Psoas muscle (tissue), 8 donors: ENCODE measurements around the gene ACOXL. TPM values are rescaled to one million over a fixed set of nuclear protein-coding genes. Genes with fewer than 3 reads are reported as not detected.
A peak's percentile ranks its signal among the peaks of the same experiment; 100 is the strongest.

Experiments used
- ATAC-seq, 4 donors: fragments of 200-7000 bp; cut with Tn5 transposase; one replicate each; pipeline ENCODE4 v1.9.1; 2020; ENCODE audit warnings: moderate library complexity in 3 of 4, mild to moderate bottlenecking in 2 of 4
- DNase-seq, 2 donors: peaks; one replicate each; pipeline ENCODE4 v3.0.0-alpha.2; 2020
- H3K27ac ChIP-seq: fragments of 200-600 bp; one replicate; pipeline ENCODE4 v1.8.0; 2022
- H3K27me3 ChIP-seq, 3 donors: fragments of 200-600 bp in 1 of 3; one replicate each; pipeline versions ENCODE4 v1.6.1 to v1.8.0; 2013 to 2022; ENCODE audit warnings: low read length in 2 of 3, mild to moderate bottlenecking in 2 of 3, moderate library complexity in 1 of 3; ENCODE audit not compliant: insufficient read depth in 3 of 3
- H3K36me3 ChIP-seq, 2 donors: fragments of 200-600 bp in 1 of 2; one replicate each; pipeline versions ENCODE4 v1.6.1 to v1.8.0; 2013 to 2022; ENCODE audit warnings: low read depth in 1 of 2, mild to moderate bottlenecking in 1 of 2, moderate library complexity in 1 of 2; ENCODE audit not compliant: insufficient read depth in 1 of 2
- H3K4me1 ChIP-seq: fragments of 200-600 bp; one replicate; pipeline ENCODE4 v1.8.0; 2022
- H3K4me3 ChIP-seq: fragments of 200-600 bp; one replicate; pipeline ENCODE4 v1.8.0; 2022; ENCODE audit warnings: mild to moderate bottlenecking
- H3K9me3 ChIP-seq: fragments of 200-600 bp; one replicate; pipeline ENCODE4 v1.8.0; 2022
- WGBS, 3 donors: extraction: QIAGEN DNeasy Blood & Tissue Kit; methylation state at CpG; one replicate each; pipeline versions ENCODE4 v1.1.6 to v1.1.7; 2013; 5-methylcytosine and 5-hydroxymethylcytosine counted together
- intact Hi-C, 2 donors: fragments of 100-400 bp; cut with DNase I; formaldehyde crosslinking; loops; one replicate each; pipeline versions ENCODE4 v1.11.0 to v1.14.2; 2022
- polyA plus RNA-seq, 3 donors: library from polyadenylated mRNA; stranded (reverse); fragments of 200-250 nt; gene quantifications; one replicate each; pipeline ENCODE4 v1.2.3, GENCODE V29; 2013
- total RNA-seq, 4 donors: library from RNA; stranded (reverse); fragmentation: NEBNext Ultra II Directional in 2 of 4; extraction: Animal tissue kit (Norgen Biotek cat#: 25700) in 2 of 4; gene quantifications; one replicate each; pipeline versions ENCODE4 v1.2.1 to v1.2.4, GENCODE V29; 2021 to 2023
- TF ChIP-seq, protein P1 (sequence below): fragments of 200-600 bp; IDR thresholded peaks from one replicate; pipeline ENCODE4 v1.8.0; 2022; ENCODE audit warnings: antibody characterized with exemption
- donor health status: healthy with polysubstance abuse.
- donor health status: DM: no; HTN: no; CAD: no; lungs with moderate emphysema.
- donor health status: Bipolar disorder and iron deficiency.
- donor health status: healthy.
- donor health status: DM: yes; HTN: yes; CAD: no.
- donor health status: DM: no; HTN: no; CAD: no.
- donor health status: DM: no; HTN: no; CAD: no.
- donor health status: DM: yes; HTN: yes; CAD: no.

Gene ACOXL
- total and polyA plus RNA-seq, 7 donors = 0.01 TPM; not detected in 6

DNA sequence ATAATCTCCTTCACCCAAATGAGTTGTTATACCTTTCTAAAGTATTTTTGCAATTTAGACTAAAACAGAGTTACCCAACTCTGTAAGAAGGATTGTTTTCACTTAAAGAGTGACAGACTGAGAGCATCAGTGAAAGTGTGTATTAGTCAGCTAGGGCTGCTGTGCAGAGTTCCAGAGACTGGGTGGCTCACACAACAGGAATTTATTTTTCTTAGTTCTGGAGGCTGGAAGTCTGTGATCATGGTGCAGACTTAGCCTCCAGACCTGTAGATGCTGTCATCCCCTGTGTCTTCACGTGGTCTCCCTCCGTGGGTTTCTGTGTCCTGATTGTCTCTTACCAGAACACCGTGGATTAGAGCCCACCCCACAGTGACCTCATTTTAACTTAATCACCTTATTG lies 428.4 kb downstream of the ACOXL start:
- H3K4me1 ChIP-seq = peaks cover 50% of the 10 kb centered on the region
- no peaks in the 10 kb centered on the region for H3K9me3 ChIP-seq
- ATAC-seq (peak; percentile 45 to 66 (median 58)), DNase-seq (no peak)
- H3K27me3 ChIP-seq = no peaks in the 10 kb centered on the region
- H3K36me3 ChIP-seq = peaks cover 0 to 13% of the 10 kb centered on the region in 2 donors
- H3K27ac ChIP-seq = no peak overlapping the region
- no peak overlapping the region for H3K4me3 ChIP-seq
- TF ChIP-seq, protein P1, sequence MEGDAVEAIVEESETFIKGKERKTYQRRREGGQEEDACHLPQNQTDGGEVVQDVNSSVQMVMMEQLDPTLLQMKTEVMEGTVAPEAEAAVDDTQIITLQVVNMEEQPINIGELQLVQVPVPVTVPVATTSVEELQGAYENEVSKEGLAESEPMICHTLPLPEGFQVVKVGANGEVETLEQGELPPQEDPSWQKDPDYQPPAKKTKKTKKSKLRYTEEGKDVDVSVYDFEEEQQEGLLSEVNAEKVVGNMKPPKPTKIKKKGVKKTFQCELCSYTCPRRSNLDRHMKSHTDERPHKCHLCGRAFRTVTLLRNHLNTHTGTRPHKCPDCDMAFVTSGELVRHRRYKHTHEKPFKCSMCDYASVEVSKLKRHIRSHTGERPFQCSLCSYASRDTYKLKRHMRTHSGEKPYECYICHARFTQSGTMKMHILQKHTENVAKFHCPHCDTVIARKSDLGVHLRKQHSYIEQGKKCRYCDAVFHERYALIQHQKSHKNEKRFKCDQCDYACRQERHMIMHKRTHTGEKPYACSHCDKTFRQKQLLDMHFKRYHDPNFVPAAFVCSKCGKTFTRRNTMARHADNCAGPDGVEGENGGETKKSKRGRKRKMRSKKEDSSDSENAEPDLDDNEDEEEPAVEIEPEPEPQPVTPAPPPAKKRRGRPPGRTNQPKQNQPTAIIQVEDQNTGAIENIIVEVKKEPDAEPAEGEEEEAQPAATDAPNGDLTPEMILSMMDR = no peak
- intact Hi-C loops = no loop called here
- WGBS, 3 donors = 50 to 90% (median 86%) methylated on average over 3 of the region's 3 CpGs

DNA sequence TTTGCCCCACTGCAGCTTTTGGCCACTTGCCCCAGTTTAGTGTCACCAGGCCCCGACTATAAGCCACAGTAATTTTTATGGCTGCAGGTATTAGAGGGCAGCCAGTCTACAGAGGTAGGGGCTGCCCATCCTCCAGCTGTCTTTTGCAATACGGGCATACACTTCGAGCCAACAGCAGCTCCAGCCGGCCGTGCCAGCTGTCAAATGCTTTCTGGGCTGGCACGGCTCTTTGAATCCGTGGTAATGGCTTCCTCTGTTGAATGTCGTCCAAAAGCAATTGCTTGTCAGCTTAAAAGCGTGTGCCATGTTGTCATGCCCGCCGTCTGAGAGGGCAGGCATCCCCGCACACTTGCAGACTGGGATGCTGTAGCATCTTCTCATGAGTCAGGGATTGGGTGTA lies 429.6 kb downstream of the ACOXL start:
- intact Hi-C loops = no loop called here
- DNase-seq = peak; percentile 66 to 89
- no peaks in the 10 kb centered on the region for H3K9me3 ChIP-seq
- peak; percentile 93 to 95 (median 94) for ATAC-seq
- H3K27me3 ChIP-seq = no peaks in the 10 kb centered on the region
- WGBS, 3 donors = 19 to 29% (median 22%) methylated on average over 12 of the region's 12 CpGs
- peaks cover 50% of the 10 kb centered on the region for H3K4me1 ChIP-seq
- H3K36me3 ChIP-seq = peaks cover 0 to 19% of the 10 kb centered on the region in 2 donors
- TF ChIP-seq, protein P1 = no peak
- H3K27ac ChIP-seq = peak overlapping the region; percentile 73
- H3K4me3 ChIP-seq = no peak overlapping the region

DNA sequence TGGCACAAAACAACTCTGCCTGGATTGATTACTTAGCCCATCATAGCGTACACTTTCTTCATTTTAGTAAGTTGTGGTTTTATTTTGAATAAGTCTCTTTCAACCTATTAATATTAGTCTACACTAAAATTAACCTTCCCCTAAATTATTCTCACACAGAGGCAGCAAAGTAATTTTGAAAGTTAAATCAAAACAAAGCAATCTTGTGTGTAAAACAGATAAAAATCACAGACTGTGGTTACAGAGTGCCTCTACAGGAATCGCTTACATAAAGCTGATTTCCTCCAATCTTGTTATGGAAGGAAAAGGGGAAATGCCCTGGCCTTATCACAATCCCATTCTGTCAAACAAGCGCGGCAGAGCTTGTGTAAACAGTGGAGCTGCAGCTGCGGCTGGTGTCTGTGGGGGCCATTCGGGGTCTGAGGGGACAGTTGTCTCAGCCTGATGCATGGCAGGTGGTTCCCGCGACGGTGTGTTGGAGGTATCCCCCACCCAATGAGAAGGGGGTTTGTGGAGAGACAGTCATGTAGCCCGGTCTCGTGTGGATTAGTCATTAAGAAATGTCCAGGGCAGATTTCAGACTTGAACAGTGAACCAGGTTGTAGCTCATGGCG lies 430.5 kb downstream of the ACOXL start:
- peaks cover 54% of the 10 kb centered on the region for H3K4me1 ChIP-seq
- no peak for DNase-seq
- H3K36me3 ChIP-seq = peaks cover 0 to 19% of the 10 kb centered on the region in 2 donors
- intact Hi-C loops = no loop called here
- no peak overlapping the region for H3K4me3 ChIP-seq
- TF ChIP-seq, protein P1 = no peak
- H3K27ac ChIP-seq = peak overlapping the region; percentile 73
- H3K27me3 ChIP-seq = no peaks in the 10 kb centered on the region
- no peak for ATAC-seq
- no peaks in the 10 kb centered on the region for H3K9me3 ChIP-seq
- 65 to 70% (median 68%) methylated on average over 12 of the region's 12 CpGs for WGBS, 3 donors

DNA sequence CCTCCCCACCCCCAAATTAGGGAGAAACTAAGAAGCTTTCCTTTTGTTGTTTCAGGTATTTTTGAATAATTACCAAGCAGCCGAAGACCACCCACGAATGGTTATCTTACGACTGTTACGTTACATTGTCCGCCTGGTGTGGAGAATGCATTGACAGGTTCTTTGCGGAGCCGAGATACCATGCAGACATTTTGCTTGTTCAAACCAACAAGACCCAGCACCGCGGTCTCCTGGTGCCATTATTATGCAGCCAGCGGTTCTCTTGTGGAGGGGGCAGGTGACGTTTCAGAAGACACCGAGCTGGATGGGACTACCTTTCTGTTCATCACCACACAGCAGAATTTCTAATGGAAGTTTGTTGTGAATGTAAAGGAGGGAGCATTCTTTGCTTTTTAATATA lies 431.7 kb downstream of the ACOXL start:
- TF ChIP-seq, protein P1 = no peak
- H3K36me3 ChIP-seq = peaks cover 0 to 19% of the 10 kb centered on the region in 2 donors
- no peak for ATAC-seq
- no peak overlapping the region for H3K27ac ChIP-seq
- intact Hi-C loops = no loop called here
- no peaks in the 10 kb centered on the region for H3K27me3 ChIP-seq
- no peaks in the 10 kb centered on the region for H3K9me3 ChIP-seq
- DNase-seq = no peak
- 96 to 97% (median 97%) methylated on average over 12 of the region's 12 CpGs for WGBS, 3 donors
- H3K4me1 ChIP-seq = peaks cover 64% of the 10 kb centered on the region
- H3K4me3 ChIP-seq = no peak overlapping the region

DNA sequence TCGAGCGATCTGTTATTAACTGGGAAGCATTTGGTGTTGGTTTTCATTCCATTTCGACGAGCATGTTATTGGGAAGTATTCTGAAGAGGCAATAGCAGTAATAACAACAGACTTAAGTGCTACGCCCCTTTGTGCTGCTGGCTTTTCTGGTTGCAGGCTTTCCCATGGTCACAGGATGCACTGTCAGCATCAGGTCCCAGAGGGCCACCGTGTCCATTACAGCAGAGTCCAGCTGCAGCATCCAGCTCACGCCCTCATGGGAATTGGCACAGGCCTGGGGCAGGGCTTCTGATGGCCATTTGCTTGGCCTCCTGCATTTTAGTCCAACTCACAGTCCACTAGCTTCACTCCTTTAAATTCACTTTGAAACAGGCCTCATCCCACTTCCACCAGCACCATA lies 432.7 kb downstream of the ACOXL start:
- intact Hi-C loops = no loop called here
- peaks cover 0 to 19% of the 10 kb centered on the region in 2 donors for H3K36me3 ChIP-seq
- WGBS, 3 donors = 37 to 53% (median 39%) methylated on average over 7 of the region's 7 CpGs
- peaks cover 55% of the 10 kb centered on the region for H3K4me1 ChIP-seq
- no peak overlapping the region for H3K4me3 ChIP-seq
- ATAC-seq = no peak
- TF ChIP-seq, protein P1 = no peak
- no peaks in the 10 kb centered on the region for H3K9me3 ChIP-seq
- DNase-seq = peak; percentile 48 to 77
- H3K27me3 ChIP-seq = no peaks in the 10 kb centered on the region
- no peak overlapping the region for H3K27ac ChIP-seq
